ENCODE data around the gene ZBTB7C.

DNA sequence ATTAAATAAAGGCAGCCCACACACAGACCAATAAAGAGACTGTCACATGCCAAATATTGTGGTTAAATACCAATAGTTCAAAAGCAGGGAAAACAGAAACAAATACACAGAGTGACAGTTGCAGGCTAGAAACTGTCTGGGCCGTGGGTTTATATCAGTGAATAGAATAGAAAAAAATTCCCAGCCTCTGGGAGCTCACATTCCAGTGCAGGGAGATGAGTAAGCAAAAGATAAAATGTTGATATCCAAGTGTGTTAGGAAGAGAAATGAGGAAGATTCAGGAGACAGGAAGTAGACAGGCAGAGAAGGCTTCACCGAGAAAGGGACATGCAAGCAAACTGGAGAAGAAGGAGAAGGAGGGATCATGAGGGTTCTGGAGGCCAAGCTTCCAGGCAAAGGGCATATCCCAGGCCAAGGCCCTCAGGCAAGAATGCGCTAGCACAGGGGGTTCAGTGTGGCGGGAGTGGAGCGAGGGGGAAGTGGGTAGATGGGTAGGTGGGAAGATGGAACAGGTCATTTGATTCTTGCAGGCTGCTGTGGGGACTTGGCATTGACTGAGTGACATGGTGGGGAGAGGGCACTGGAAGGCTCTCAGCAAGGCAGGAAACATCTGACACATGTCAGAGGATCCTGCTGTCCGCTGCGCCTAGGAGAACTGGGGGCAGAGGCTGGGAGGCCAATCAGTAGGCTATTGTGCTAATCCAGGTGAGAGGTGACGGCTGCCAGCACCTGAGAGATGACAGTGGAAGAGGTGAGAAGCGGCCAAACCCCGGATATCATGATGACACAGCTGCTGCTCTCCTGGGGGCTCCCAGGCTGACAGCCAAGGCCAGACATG lies 89.2 kb downstream of the ZBTB7C start:
- TF ChIP-seq EP300 (IDR thresholded peaks at IDR 0.05) = no peak
- TF ChIP-seq, protein P1, sequence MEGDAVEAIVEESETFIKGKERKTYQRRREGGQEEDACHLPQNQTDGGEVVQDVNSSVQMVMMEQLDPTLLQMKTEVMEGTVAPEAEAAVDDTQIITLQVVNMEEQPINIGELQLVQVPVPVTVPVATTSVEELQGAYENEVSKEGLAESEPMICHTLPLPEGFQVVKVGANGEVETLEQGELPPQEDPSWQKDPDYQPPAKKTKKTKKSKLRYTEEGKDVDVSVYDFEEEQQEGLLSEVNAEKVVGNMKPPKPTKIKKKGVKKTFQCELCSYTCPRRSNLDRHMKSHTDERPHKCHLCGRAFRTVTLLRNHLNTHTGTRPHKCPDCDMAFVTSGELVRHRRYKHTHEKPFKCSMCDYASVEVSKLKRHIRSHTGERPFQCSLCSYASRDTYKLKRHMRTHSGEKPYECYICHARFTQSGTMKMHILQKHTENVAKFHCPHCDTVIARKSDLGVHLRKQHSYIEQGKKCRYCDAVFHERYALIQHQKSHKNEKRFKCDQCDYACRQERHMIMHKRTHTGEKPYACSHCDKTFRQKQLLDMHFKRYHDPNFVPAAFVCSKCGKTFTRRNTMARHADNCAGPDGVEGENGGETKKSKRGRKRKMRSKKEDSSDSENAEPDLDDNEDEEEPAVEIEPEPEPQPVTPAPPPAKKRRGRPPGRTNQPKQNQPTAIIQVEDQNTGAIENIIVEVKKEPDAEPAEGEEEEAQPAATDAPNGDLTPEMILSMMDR (IDR thresholded peaks at IDR 0.05) = no peak
